ENCODE data around the gene C4B.

C4B gene

DNA sequence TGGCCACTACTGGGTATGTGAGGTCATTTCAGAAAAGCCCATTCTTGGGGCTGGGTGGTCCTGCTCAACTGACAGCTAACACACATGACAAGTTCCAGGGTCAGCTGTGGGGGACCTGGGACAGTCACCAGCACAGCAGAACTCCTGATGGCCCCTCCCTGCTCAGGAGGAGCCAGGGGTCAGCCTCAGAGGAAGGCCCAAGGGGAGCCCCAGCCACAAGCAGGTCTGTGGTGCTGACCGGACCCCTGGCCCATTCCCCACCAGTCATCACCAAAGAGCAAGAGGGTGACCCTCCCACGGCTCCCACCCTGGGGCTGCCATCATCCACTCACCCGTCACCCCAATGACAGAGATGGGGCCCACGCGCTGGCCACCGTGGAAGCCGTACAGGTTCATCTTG, 41.7 kb downstream of the C4B start:
- TF ChIP-seq, protein P1, sequence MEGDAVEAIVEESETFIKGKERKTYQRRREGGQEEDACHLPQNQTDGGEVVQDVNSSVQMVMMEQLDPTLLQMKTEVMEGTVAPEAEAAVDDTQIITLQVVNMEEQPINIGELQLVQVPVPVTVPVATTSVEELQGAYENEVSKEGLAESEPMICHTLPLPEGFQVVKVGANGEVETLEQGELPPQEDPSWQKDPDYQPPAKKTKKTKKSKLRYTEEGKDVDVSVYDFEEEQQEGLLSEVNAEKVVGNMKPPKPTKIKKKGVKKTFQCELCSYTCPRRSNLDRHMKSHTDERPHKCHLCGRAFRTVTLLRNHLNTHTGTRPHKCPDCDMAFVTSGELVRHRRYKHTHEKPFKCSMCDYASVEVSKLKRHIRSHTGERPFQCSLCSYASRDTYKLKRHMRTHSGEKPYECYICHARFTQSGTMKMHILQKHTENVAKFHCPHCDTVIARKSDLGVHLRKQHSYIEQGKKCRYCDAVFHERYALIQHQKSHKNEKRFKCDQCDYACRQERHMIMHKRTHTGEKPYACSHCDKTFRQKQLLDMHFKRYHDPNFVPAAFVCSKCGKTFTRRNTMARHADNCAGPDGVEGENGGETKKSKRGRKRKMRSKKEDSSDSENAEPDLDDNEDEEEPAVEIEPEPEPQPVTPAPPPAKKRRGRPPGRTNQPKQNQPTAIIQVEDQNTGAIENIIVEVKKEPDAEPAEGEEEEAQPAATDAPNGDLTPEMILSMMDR (conservative IDR thresholded peaks at IDR 0.05; ENCODE audit: low read depth, low read length) = no peak
- H3K36me3 ChIP-seq (ENCODE audit: insufficient read depth) = no peaks in the 10 kb centered on the region
- H2AFZ ChIP-seq (ENCODE audit: low read depth) = no peak overlapping the region

DNA sequence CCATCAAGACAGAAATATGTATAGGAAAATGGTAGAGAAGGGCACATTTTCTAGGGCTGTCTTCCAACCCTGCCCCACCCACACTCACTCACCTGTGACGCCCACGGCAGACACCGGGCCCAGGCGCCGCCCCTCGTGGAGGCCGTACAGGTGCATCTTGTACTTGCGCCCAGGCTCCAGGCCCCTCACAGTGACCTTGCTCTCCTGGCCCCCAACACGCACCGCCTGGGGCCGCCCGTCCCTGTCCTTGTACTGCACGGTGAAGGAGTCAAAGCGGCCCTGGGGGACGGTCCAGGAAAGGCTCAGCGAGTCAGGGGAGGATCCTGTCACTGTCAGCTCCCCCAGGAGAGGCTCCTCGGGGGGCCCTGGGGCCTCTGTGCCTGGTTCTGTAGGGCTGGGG, 43.4 kb downstream of the C4B start:
- Histone ChIP-seq H3K4me3 (IDR thresholded peaks at IDR 0.05; ENCODE audit: insufficient read depth, low read depth, low read length) (no peak overlapping the region), H3K4me2 (no peak overlapping the region), H3K36me3 (ENCODE audit: insufficient read depth) (no peaks in the 10 kb centered on the region), H3K79me2 (ENCODE audit: insufficient read depth, low read depth) (no peaks in the 10 kb centered on the region), H3K27ac (no peak overlapping the region), H3K27me3 (ENCODE audit: insufficient read depth, low read depth) (peaks cover 63% of the 10 kb centered on the region), H4K20me1 (ENCODE audit: insufficient read depth) (no peaks in the 10 kb centered on the region), H3K9ac (no peak overlapping the region), H2AFZ (ENCODE audit: low read depth) (no peak overlapping the region), H3K4me1 (ENCODE audit: low read depth, poor library complexity, severe bottlenecking) (no peaks in the 10 kb centered on the region)
- TF ChIP-seq, protein P1 (conservative IDR thresholded peaks at IDR 0.05; ENCODE audit: low read depth, low read length) = no peak

More for the DNA sequence above, 41.7 kb downstream of the C4B start:
- no peaks in the 10 kb centered on the region for H4K20me1 ChIP-seq (ENCODE audit: insufficient read depth)
- H3K4me2 ChIP-seq = no peak overlapping the region
- peaks cover 80% of the 10 kb centered on the region for H3K27me3 ChIP-seq (ENCODE audit: insufficient read depth, low read depth)
- H3K27ac ChIP-seq = no peak overlapping the region
- no peak overlapping the region for H3K9ac ChIP-seq
- H3K4me3 ChIP-seq (IDR thresholded peaks at IDR 0.05; ENCODE audit: insufficient read depth, low read depth, low read length) = no peak overlapping the region
- no peaks in the 10 kb centered on the region for H3K79me2 ChIP-seq (ENCODE audit: insufficient read depth, low read depth)
- H3K4me1 ChIP-seq (ENCODE audit: low read depth, poor library complexity, severe bottlenecking) = no peaks in the 10 kb centered on the region

DNA sequence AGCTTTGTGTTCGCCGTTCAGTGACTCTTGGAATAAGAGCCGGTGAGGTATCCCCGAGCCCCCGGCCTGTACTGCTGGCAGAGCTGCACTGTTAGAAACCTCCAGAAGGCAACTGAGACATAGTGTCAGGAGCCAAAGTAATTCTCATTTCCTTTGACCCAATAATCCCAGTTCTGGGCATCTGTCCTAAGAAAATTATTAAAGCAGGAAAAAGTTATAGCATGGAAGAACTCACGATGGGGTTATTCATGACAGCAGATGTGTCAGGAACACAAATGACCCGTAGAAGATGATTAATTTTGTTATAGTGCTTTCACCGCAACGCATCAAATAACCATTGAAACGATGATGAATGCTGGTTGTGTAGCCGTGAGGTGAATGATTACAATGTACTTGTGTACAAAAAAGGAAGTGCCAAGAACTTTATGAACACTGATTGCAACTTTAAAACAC, 43.9 kb downstream of the C4B start:
- Histone ChIP-seq H3K4me2 (no peak overlapping the region), H3K36me3 (ENCODE audit: insufficient read depth) (no peaks in the 10 kb centered on the region), H3K4me3 (IDR thresholded peaks at IDR 0.05; ENCODE audit: insufficient read depth, low read depth, low read length) (no peak overlapping the region), H4K20me1 (ENCODE audit: insufficient read depth) (no peaks in the 10 kb centered on the region), H3K4me1 (ENCODE audit: low read depth, poor library complexity, severe bottlenecking) (no peaks in the 10 kb centered on the region), H3K27ac (no peak overlapping the region), H3K27me3 (ENCODE audit: insufficient read depth, low read depth) (peaks cover 61% of the 10 kb centered on the region), H3K79me2 (ENCODE audit: insufficient read depth, low read depth) (no peaks in the 10 kb centered on the region), H3K9ac (no peak overlapping the region), H2AFZ (ENCODE audit: low read depth) (no peak overlapping the region)
- TF ChIP-seq, protein P1 (conservative IDR thresholded peaks at IDR 0.05; ENCODE audit: low read depth, low read length) = no peak

DNA sequence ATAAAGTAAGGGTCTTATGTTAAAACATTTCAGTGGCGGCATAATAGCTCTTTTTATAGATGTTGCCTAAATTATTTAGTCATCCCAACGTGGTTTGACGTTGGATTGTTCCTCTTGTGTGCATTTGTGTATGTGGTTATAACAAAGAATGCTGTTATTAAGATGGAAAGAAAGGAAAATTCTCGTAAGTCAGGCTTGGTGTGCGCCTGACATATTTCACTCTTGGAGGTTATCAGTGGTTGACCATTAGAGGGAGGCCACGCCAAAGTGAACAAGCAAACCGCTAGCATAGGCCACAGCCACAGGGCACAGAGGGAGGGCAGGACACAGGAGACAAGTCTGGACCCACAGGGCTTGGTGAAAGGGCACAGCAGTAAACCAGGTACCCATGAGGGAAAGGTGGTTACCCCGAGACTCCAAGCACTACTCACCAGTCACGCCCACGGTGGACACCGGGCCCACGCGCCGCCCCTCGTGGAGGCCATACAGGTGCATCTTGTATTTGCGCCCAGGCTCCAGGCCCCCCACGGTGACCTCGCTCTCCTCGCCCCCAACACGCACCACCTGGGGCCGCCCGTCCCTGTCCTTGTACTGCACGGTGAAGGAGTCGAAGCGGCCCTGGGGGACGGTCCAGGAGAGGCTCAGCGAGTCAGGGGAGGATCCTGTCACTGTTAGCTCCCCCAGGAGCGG, 46.5 kb downstream of the C4B start:
- Histone ChIP-seq H3K4me3 (IDR thresholded peaks at IDR 0.05; ENCODE audit: insufficient read depth, low read depth, low read length) (no peak overlapping the region), H4K20me1 (ENCODE audit: insufficient read depth) (no peaks in the 10 kb centered on the region), H3K27ac (no peak overlapping the region), H3K4me1 (ENCODE audit: low read depth, poor library complexity, severe bottlenecking) (no peaks in the 10 kb centered on the region), H3K36me3 (ENCODE audit: insufficient read depth) (no peaks in the 10 kb centered on the region), H3K27me3 (ENCODE audit: insufficient read depth, low read depth) (peaks cover 42% of the 10 kb centered on the region), H3K79me2 (ENCODE audit: insufficient read depth, low read depth) (no peaks in the 10 kb centered on the region), H2AFZ (ENCODE audit: low read depth) (no peak overlapping the region), H3K9ac (no peak overlapping the region), H3K4me2 (no peak overlapping the region)
- TF ChIP-seq, protein P1 (conservative IDR thresholded peaks at IDR 0.05; ENCODE audit: low read depth, low read length) = no peak

Data from KMS-11 (cell line).